Liver (tissue), 9 donors: Measurements from ENCODE around the gene CHST3. TPM values are rescaled to one million over a fixed set of nuclear protein-coding genes. Genes with fewer than 3 reads are reported as not detected.

Experiments used
- DNase-seq: peaks from one replicate; pipeline ENCODE4 v3.0.0-alpha.2; 2017; ENCODE audit warnings: low spot score
- H3K27ac ChIP-seq, 2 donors: one replicate each; pipeline ENCODE4 v1.7.0; 2013; ENCODE audit warnings: inconsistent platforms in 2 of 2, low read length in 2 of 2, control low read depth in 1 of 2, low read depth in 1 of 2, mild to moderate bottlenecking in 1 of 2
- H3K27me3 ChIP-seq, 4 donors: one replicate each; pipeline versions ENCODE4 v1.6.1 to v1.7.0; 2013; ENCODE audit warnings: low read length in 3 of 4, inconsistent platforms in 1 of 4, mild to moderate bottlenecking in 1 of 4, moderate library complexity in 1 of 4; ENCODE audit not compliant: control insufficient read depth in 4 of 4, insufficient read depth in 4 of 4
- H3K36me3 ChIP-seq, 4 donors: one replicate each; pipeline versions ENCODE4 v1.6.1 to v1.7.0; 2013; ENCODE audit warnings: low read length in 3 of 4, mild to moderate bottlenecking in 3 of 4, low read depth in 1 of 4, moderate library complexity in 1 of 4; ENCODE audit not compliant: control insufficient read depth in 4 of 4, insufficient read depth in 3 of 4
- H3K4me1 ChIP-seq, 4 donors: one replicate each; pipeline versions ENCODE4 v1.6.1 to v1.7.0; 2013; ENCODE audit warnings: low read length in 3 of 4, mild to moderate bottlenecking in 3 of 4, moderate library complexity in 1 of 4; ENCODE audit not compliant: control insufficient read depth in 4 of 4, insufficient read depth in 4 of 4
- H3K4me3 ChIP-seq, 3 donors: one replicate each; pipeline versions ENCODE4 v1.6.1 to v1.7.0; 2013; ENCODE audit warnings: low read length in 3 of 3, control low read depth in 1 of 3, low read depth in 1 of 3, mild to moderate bottlenecking in 1 of 3
- H3K9ac ChIP-seq, 2 donors: one replicate each; pipeline ENCODE4 v1.7.0; 2013; ENCODE audit warnings: low read length in 2 of 2, mild to moderate bottlenecking in 2 of 2, moderate library complexity in 2 of 2, control low read depth in 1 of 2, low read depth in 1 of 2
- H3K9me3 ChIP-seq, 4 donors: one replicate each; pipeline versions ENCODE4 v1.6.1 to v1.7.0; 2013; ENCODE audit warnings: low read length in 3 of 4; ENCODE audit not compliant: control insufficient read depth in 4 of 4
- EGR1 ChIP-seq, 2 donors: IDR thresholded peaks; 2 replicates each; pipeline ENCODE4 v1.6.1; 2016 to 2018; ENCODE audit warnings: antibody characterized with exemption in 2 of 2, low read depth in 2 of 2
- FOXA2 ChIP-seq: IDR thresholded peaks from 2 replicates; pipeline ENCODE4 v1.6.1; 2016; ENCODE audit warnings: antibody characterized with exemption
- HNF4A ChIP-seq, 2 donors: conservative IDR thresholded peaks; 2 replicates each; pipeline ENCODE4 v1.6.1; 2016; ENCODE audit warnings: antibody characterized with exemption in 2 of 2, mild to moderate bottlenecking in 2 of 2
- HNF4G ChIP-seq: IDR thresholded peaks from 2 replicates; pipeline ENCODE4 v1.6.1; 2016; ENCODE audit warnings: antibody characterized with exemption
- JUND ChIP-seq, 2 donors: IDR thresholded peaks; 2 replicates each; pipeline ENCODE4 v1.6.1; 2016; ENCODE audit warnings: antibody characterized with exemption in 2 of 2
- NR2F2 ChIP-seq: IDR thresholded peaks from 2 replicates; pipeline ENCODE4 v1.6.1; 2016; ENCODE audit warnings: antibody characterized with exemption
- RXRA ChIP-seq, 2 donors: IDR thresholded peaks; 2 replicates each; pipeline ENCODE4 v1.6.1; 2017 to 2018; ENCODE audit warnings: antibody characterized with exemption in 2 of 2, mild to moderate bottlenecking in 1 of 2
- SP1 ChIP-seq: IDR thresholded peaks from 2 replicates; pipeline ENCODE4 v1.6.1; 2018; ENCODE audit warnings: antibody characterized with exemption, mild to moderate bottlenecking
- TAF1 ChIP-seq: conservative IDR thresholded peaks from 2 replicates; pipeline ENCODE4 v1.6.1; 2016; ENCODE audit warnings: antibody characterized with exemption, mild to moderate bottlenecking
- YY1 ChIP-seq: IDR thresholded peaks from 2 replicates; pipeline ENCODE4 v1.6.1; 2016; ENCODE audit warnings: antibody characterized with exemption, mild to moderate bottlenecking
- WGBS: extraction: QIAGEN DNeasy Blood & Tissue Kit; methylation state at CpG from one replicate; pipeline ENCODE4 v1.1.7; 2013; 5-methylcytosine and 5-hydroxymethylcytosine counted together
- polyA plus RNA-seq, 2 donors: library from polyadenylated mRNA; stranded (reverse) in 1 of 2; unstranded in 1 of 2; fragments of 200-250 nt in 1 of 2; fragments of >200 nt in 1 of 2; fragmentation: Nextera tagmentation in 1 of 2; extraction: Ambion mirVana in 1 of 2; gene quantifications; one replicate each; pipeline versions ENCODE4 v1.2.1 to v1.2.3, GENCODE V29; 2013 to 2015
- total RNA-seq, 2 donors: library from RNA; depleted of rRNA; stranded (reverse); fragments of >200 nt; gene quantifications; one replicate each; pipeline ENCODE4 v1.2.3, GENCODE V29; 2014
- TF ChIP-seq, protein P1 (sequence below): IDR thresholded peaks from 2 replicates; pipeline ENCODE4 v1.6.1; 2016; ENCODE audit warnings: antibody characterized with exemption
- TF ChIP-seq, protein P2 (sequence below): fragments of 150-350 bp; IDR thresholded peaks from 2 replicates; pipeline ENCODE4 v1.5.1; 2017; ENCODE audit warnings: improper control_type of control experiment, low read depth, low read length; ENCODE audit not compliant: missing input control
- TF ChIP-seq, protein P3 (sequence below): IDR thresholded peaks from 2 replicates; pipeline ENCODE4 v1.6.1; 2016; ENCODE audit warnings: antibody characterized with exemption
- TF ChIP-seq, protein P4 (sequence below): IDR thresholded peaks from 2 replicates; pipeline ENCODE4 v1.6.1; 2016; ENCODE audit warnings: antibody characterized with exemption, mild to moderate bottlenecking
- TF ChIP-seq, protein P5 (sequence below): IDR thresholded peaks from 2 replicates; pipeline ENCODE4 v1.6.1; 2016; ENCODE audit warnings: antibody characterized with exemption
- donor health status: healthy.
- donor health status: healthy.
- donor health status: healthy.
- donor health status: healthy.
- donor health status: healthy.

Gene CHST3
- total and polyA plus RNA-seq, 4 donors: 0.29 to 4.3 (median 1.5) TPM

DNA sequence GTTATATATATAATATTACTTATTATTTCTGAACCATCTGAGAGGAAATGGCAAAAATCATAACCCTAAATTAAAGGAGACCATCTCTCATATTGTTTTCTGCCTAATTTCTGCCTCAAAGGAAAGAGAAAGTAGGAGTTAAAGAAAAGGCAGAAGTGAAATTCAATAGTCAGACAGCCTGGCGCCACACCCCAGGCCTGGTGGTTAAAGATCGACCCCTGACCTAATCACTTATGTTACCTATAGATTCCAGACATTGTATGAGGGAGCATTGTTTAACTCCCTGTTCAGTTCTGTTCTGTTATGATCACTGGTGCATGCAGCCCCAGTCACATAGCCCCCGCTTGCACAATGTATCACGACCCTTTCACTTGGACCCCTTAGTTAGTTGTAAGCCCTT, 24.9 kb upstream of the CHST3 start:
- WGBS: 92% methylated on average over 4 of the region's 4 CpGs
- H3K27me3 ChIP-seq: no peaks in the 10 kb centered on the region

DNA sequence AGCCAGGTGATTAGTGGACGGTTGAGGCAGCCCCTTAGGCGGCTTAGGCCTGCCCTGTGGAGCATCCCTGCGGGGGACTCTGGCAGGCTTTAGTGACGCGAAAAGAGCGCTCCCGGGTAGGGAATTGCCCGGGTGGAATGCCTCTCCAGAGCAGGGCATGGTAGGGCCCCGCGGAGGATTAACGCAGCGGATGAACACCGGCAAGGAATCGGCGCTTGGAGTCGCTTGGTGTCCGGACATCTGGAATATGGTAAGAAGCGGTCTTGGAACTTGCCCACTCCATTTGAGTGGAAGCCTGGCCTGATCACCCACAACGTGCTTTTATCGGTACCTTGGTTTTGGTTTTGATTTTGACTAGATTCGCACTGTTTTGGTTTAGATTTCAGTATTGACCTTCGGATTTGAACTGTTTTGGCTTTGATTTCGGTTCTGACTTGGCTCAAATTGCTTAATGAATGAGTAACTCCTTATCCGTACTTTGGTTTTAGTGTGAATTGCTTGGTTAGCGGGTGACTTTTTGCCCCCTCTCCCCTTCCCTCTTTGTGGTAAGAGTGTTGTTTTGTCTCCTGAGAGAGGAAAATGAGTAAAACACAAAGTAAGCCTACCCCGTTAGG, 24.2 kb upstream of the CHST3 start:
- peak overlapping the region; percentile 9 to 17 for H3K27ac ChIP-seq
- no peaks in the 10 kb centered on the region for H3K36me3 ChIP-seq
- no peak overlapping the region for H3K9ac ChIP-seq
- TF ChIP-seq SP1 (peak; percentile 42), HNF4A (conservative IDR thresholded peaks at IDR 0.05) (peak; percentile 44 to 53), JUND (IDR thresholded peaks at IDR 0.05) (peak in 1 of 2 donors; percentile 33), NR2F2 (no peak), YY1 (no peak), TAF1 (no peak), FOXA2 (no peak), RXRA (IDR thresholded peaks at IDR 0.05) (peak; percentile 18 to 35)
- TF ChIP-seq, protein P1, sequence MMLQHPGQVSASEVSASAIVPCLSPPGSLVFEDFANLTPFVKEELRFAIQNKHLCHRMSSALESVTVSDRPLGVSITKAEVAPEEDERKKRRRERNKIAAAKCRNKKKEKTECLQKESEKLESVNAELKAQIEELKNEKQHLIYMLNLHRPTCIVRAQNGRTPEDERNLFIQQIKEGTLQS: no peak
- H3K27me3 ChIP-seq: no peaks in the 10 kb centered on the region
- no peak overlapping the region for H3K4me3 ChIP-seq
- WGBS: 74% methylated on average over 26 of the region's 26 CpGs
- H3K4me1 ChIP-seq: peaks cover 0 to 7% (median 0%) of the 10 kb centered on the region in 4 donors
- H3K9me3 ChIP-seq: peaks cover 0 to 3% (median 0%) of the 10 kb centered on the region in 4 donors
- DNase-seq: no peak

More for the DNA sequence above, 24.9 kb upstream of the CHST3 start:
- Histone ChIP-seq H3K36me3 (no peaks in the 10 kb centered on the region), H3K4me1 (peaks cover 0 to 7% (median 0%) of the 10 kb centered on the region in 4 donors), H3K9me3 (peaks cover 0 to 3% (median 0%) of the 10 kb centered on the region in 4 donors), H3K9ac (no peak overlapping the region), H3K27ac (peak overlapping the region in 1 of 2 donors; percentile 9), H3K4me3 (no peak overlapping the region)
- DNase-seq: no peak
- TF ChIP-seq, protein P2, sequence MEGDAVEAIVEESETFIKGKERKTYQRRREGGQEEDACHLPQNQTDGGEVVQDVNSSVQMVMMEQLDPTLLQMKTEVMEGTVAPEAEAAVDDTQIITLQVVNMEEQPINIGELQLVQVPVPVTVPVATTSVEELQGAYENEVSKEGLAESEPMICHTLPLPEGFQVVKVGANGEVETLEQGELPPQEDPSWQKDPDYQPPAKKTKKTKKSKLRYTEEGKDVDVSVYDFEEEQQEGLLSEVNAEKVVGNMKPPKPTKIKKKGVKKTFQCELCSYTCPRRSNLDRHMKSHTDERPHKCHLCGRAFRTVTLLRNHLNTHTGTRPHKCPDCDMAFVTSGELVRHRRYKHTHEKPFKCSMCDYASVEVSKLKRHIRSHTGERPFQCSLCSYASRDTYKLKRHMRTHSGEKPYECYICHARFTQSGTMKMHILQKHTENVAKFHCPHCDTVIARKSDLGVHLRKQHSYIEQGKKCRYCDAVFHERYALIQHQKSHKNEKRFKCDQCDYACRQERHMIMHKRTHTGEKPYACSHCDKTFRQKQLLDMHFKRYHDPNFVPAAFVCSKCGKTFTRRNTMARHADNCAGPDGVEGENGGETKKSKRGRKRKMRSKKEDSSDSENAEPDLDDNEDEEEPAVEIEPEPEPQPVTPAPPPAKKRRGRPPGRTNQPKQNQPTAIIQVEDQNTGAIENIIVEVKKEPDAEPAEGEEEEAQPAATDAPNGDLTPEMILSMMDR: no peak
- TF ChIP-seq HNF4A (conservative IDR thresholded peaks at IDR 0.05) (no peak), YY1 (no peak), TAF1 (no peak)
- TF ChIP-seq, protein P3, sequence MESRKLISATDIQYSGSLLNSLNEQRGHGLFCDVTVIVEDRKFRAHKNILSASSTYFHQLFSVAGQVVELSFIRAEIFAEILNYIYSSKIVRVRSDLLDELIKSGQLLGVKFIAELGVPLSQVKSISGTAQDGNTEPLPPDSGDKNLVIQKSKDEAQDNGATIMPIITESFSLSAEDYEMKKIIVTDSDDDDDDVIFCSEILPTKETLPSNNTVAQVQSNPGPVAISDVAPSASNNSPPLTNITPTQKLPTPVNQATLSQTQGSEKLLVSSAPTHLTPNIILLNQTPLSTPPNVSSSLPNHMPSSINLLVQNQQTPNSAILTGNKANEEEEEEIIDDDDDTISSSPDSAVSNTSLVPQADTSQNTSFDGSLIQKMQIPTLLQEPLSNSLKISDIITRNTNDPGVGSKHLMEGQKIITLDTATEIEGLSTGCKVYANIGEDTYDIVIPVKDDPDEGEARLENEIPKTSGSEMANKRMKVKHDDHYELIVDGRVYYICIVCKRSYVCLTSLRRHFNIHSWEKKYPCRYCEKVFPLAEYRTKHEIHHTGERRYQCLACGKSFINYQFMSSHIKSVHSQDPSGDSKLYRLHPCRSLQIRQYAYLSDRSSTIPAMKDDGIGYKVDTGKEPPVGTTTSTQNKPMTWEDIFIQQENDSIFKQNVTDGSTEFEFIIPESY: no peak

DNA sequence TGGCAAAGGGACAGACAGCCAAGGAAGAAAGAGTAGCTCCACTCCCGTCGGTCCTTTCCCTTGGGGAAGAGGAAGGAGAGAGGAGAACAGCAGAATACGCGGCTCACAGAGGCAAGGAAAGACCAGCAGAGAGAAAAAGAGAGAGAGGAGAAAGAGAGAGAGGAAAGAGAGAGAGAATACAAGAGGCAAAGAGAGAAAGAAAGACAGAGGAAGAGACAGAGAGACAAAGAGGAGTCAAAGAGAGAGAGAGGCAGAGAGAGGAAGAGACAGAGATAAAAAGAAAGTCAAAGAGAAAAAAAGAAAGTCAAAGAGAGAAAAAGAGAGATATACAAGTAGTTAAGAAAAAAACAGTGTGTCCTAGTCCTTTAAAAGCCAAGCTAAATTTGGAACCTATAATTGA, 23.4 kb upstream of the CHST3 start:
- WGBS: 93% methylated on average over 4 of the region's 4 CpGs
- H3K4me1 ChIP-seq: peaks cover 0 to 7% (median 0%) of the 10 kb centered on the region in 4 donors
- no peaks in the 10 kb centered on the region for H3K27me3 ChIP-seq
- TF ChIP-seq EGR1 (IDR thresholded peaks at IDR 0.05; ENCODE audit: low read depth in 2 of 2): no peak
- TF ChIP-seq, protein P2: no peak
- no peak for TF ChIP-seq NR2F2
- no peak for TF ChIP-seq YY1
- TF ChIP-seq HNF4G: no peak
- TF ChIP-seq, protein P1: no peak
- TF ChIP-seq, protein P4, sequence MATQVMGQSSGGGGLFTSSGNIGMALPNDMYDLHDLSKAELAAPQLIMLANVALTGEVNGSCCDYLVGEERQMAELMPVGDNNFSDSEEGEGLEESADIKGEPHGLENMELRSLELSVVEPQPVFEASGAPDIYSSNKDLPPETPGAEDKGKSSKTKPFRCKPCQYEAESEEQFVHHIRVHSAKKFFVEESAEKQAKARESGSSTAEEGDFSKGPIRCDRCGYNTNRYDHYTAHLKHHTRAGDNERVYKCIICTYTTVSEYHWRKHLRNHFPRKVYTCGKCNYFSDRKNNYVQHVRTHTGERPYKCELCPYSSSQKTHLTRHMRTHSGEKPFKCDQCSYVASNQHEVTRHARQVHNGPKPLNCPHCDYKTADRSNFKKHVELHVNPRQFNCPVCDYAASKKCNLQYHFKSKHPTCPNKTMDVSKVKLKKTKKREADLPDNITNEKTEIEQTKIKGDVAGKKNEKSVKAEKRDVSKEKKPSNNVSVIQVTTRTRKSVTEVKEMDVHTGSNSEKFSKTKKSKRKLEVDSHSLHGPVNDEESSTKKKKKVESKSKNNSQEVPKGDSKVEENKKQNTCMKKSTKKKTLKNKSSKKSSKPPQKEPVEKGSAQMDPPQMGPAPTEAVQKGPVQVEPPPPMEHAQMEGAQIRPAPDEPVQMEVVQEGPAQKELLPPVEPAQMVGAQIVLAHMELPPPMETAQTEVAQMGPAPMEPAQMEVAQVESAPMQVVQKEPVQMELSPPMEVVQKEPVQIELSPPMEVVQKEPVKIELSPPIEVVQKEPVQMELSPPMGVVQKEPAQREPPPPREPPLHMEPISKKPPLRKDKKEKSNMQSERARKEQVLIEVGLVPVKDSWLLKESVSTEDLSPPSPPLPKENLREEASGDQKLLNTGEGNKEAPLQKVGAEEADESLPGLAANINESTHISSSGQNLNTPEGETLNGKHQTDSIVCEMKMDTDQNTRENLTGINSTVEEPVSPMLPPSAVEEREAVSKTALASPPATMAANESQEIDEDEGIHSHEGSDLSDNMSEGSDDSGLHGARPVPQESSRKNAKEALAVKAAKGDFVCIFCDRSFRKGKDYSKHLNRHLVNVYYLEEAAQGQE: no peak
- TF ChIP-seq, protein P5, sequence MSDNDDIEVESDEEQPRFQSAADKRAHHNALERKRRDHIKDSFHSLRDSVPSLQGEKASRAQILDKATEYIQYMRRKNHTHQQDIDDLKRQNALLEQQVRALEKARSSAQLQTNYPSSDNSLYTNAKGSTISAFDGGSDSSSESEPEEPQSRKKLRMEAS: no peak
- no peak overlapping the region for H3K27ac ChIP-seq
- no peaks in the 10 kb centered on the region for H3K36me3 ChIP-seq
- H3K9ac ChIP-seq: no peak overlapping the region
- no peak overlapping the region for H3K4me3 ChIP-seq
- no peak for DNase-seq
- H3K9me3 ChIP-seq: peaks cover 0 to 3% (median 0%) of the 10 kb centered on the region in 4 donors
